ENCODE results near the gene ATP2A3. TPM values are rescaled to one million over a fixed set of nuclear protein-coding genes. Genes with fewer than 3 reads are reported as not detected.

Gene ATP2A3
- total and polyA plus RNA-seq, 2 donors (not counting 1 experiment from before 2014, with no cell fraction given), result 697 to 817 TPM

DNA sequence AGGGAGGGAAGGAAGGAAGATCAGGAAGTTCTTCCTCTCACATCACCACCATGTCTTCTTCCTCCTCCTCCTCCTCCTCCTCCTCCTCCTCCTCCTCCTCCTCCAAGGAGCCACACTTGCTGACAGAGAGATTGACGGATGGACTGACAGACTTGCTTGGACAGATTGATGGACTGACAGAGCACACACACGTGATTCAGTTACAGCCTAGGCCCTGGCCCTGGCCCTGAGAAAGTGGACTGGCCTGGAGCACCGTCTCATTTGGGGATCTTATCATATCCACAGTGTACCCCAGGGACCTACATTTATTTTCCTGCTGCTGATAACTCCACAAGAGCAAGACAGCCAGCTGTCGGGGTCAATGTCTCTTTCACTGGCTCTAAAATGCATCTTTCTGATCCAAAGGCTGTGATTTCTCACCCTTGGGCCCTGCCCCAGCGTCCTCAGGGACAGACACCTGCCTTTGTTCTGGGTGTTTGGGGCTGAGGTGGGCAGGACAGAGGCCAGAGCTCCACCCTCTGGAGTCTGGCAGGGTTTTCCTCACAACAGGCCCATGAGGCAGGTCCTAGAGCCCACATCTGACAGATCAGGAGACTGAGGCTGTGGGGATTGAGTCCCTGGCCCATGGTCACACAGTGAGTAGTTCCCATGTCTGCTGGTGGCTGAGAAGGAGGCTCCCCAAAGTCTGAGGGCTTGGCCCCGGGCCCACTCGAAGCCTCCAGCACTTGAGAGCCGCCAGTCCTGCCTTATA, 45.7 kb downstream of the ATP2A3 start:
- peaks cover 0 to 3% (median 0%) of the 10 kb centered on the region in 3 donors for H3K9me3 ChIP-seq (ENCODE audit: control extremely low read depth in 1 of 3, control insufficient read depth in 2 of 3, insufficient read depth in 1 of 3, low read length in 2 of 3)
- peak overlapping the region; percentile 61 for H3K27ac Mint-ChIP-seq
- ChIA-PET CTCF (no interaction called here), POLR2A (no interaction called here)
- no peaks in the 10 kb centered on the region for H3K27me3 ChIP-seq (replicated peaks in 1 of 4; ENCODE audit: control extremely low read depth in 1 of 4, control insufficient read depth in 3 of 4, insufficient read depth in 4 of 4, low read length in 3 of 4)
- H2AFZ ChIP-seq (ENCODE audit: insufficient read depth, low read depth, low read length, poor library complexity, severe bottlenecking), result no peak overlapping the region
- intact Hi-C loops (cut with micrococcal nuclease), result loop anchor here (10.0 kb wide), 1 partner anchor 364 kb away; the partner anchor contains the start of gene TRPV3
- ATAC-seq (ENCODE audit: low read depth), result no peak
- H4K20me1 ChIP-seq (ENCODE audit: control insufficient read depth, insufficient read depth, low read length, poor library complexity, severe bottlenecking), result no peaks in the 10 kb centered on the region
- H3K4me2 ChIP-seq (replicated peaks; ENCODE audit: low read depth, low read length, poor library complexity, severe bottlenecking), result no peak overlapping the region
- WGBS (ENCODE audit: insufficient coverage), result 71% methylated on average over 8 of the region's 8 CpGs
- H3K9ac ChIP-seq (ENCODE audit: low read length), result no peak overlapping the region
- no peaks in the 10 kb centered on the region for H3K9me3 Mint-ChIP-seq (ENCODE audit: insufficient read depth)
- peaks cover 46 to 73% of the 10 kb centered on the region in 2 donors for H3K4me1 ChIP-seq (ENCODE audit: control insufficient read depth in 2 of 2, insufficient read depth in 2 of 2, low read length in 2 of 2)
- no peak overlapping the region for H3K27ac ChIP-seq (ENCODE audit: low read length in 2 of 2)
- TF ChIP-seq, protein P1, sequence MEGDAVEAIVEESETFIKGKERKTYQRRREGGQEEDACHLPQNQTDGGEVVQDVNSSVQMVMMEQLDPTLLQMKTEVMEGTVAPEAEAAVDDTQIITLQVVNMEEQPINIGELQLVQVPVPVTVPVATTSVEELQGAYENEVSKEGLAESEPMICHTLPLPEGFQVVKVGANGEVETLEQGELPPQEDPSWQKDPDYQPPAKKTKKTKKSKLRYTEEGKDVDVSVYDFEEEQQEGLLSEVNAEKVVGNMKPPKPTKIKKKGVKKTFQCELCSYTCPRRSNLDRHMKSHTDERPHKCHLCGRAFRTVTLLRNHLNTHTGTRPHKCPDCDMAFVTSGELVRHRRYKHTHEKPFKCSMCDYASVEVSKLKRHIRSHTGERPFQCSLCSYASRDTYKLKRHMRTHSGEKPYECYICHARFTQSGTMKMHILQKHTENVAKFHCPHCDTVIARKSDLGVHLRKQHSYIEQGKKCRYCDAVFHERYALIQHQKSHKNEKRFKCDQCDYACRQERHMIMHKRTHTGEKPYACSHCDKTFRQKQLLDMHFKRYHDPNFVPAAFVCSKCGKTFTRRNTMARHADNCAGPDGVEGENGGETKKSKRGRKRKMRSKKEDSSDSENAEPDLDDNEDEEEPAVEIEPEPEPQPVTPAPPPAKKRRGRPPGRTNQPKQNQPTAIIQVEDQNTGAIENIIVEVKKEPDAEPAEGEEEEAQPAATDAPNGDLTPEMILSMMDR (IDR thresholded peaks at IDR 0.05), result no peak
- no peak for TF ChIP-seq EZH2 (IDR thresholded peaks at IDR 0.05; ENCODE audit: borderline replicate concordance, insufficient read depth, low read depth, low read length, poor library complexity, severe bottlenecking)
- H3K4me1 Mint-ChIP-seq, result peaks cover 68% of the 10 kb centered on the region
- peaks cover 32% of the 10 kb centered on the region for H3K79me2 ChIP-seq (ENCODE audit: control insufficient read depth, insufficient read depth, low read length)
- DNase-seq, result no peak
- H3K27me3 Mint-ChIP-seq, result no peaks in the 10 kb centered on the region
- H3K4me3 Mint-ChIP-seq, result peak overlapping the region; percentile 59
- no peak overlapping the region for H3K4me3 ChIP-seq (ENCODE audit: control extremely low read depth in 1 of 5, extremely low read depth in 1 of 5, insufficient read depth in 1 of 5, low read depth in 2 of 5, low read length in 4 of 5)
- no peaks in the 10 kb centered on the region for H3K36me3 ChIP-seq (replicated peaks in 1 of 2; ENCODE audit: control extremely low read depth in 1 of 2, control insufficient read depth in 1 of 2, extremely low read depth in 1 of 2, insufficient read depth in 2 of 2, low read length in 1 of 2)

DNA sequence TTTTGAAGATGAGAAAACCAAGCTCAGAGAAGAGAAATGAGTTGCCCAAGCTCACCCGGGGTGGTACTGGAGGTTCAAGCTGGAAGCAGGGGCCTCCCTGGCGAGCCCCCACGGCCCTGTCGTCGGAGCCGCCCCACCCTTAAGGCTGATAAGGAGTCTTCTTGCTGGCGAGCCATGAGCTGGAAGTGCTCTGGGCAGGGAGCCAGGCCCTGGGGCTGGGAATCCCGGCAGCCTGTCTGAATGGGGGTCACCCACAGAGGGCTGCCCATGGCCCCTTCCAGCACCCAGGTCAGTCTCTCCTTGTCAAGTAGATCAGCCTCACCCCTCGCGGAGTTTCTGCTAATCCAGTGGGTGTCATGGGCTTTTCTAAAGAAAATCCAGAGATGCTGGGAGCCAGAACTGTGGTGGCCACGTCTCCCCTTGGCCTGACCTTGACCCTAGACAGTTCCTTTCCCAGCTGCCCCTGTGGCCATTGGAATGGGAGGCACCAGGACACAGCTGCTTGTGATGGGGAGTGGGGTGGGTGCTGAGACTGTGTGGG, 46.8 kb downstream of the ATP2A3 start:
- Histone ChIP-seq H3K9ac (ENCODE audit: low read length) (peak overlapping the region; percentile 91), H3K27ac (ENCODE audit: low read length in 2 of 2) (peak overlapping the region; percentile 100), H3K27me3 (replicated peaks in 1 of 4; ENCODE audit: control extremely low read depth in 1 of 4, control insufficient read depth in 3 of 4, insufficient read depth in 4 of 4, low read length in 3 of 4) (no peaks in the 10 kb centered on the region), H3K4me3 (ENCODE audit: control extremely low read depth in 1 of 5, extremely low read depth in 1 of 5, insufficient read depth in 1 of 5, low read depth in 2 of 5, low read length in 4 of 5) (peak overlapping the region in 3 of 5 experiments; percentile 15 to 72 (median 62)), H3K9me3 (ENCODE audit: control extremely low read depth in 1 of 3, control insufficient read depth in 2 of 3, insufficient read depth in 1 of 3, low read length in 2 of 3) (peaks cover 0 to 3% (median 0%) of the 10 kb centered on the region in 3 donors), H3K4me1 (ENCODE audit: control insufficient read depth in 2 of 2, insufficient read depth in 2 of 2, low read length in 2 of 2) (peaks cover 57 to 76% of the 10 kb centered on the region in 2 donors), H3K4me2 (replicated peaks; ENCODE audit: low read depth, low read length, poor library complexity, severe bottlenecking) (peak overlapping the region; percentile 97), H4K20me1 (ENCODE audit: control insufficient read depth, insufficient read depth, low read length, poor library complexity, severe bottlenecking) (no peaks in the 10 kb centered on the region), H3K79me2 (ENCODE audit: control insufficient read depth, insufficient read depth, low read length) (peaks cover 43% of the 10 kb centered on the region), H2AFZ (ENCODE audit: insufficient read depth, low read depth, low read length, poor library complexity, severe bottlenecking) (peak overlapping the region; percentile 53), H3K36me3 (replicated peaks in 1 of 2; ENCODE audit: control extremely low read depth in 1 of 2, control insufficient read depth in 1 of 2, extremely low read depth in 1 of 2, insufficient read depth in 2 of 2, low read length in 1 of 2) (no peaks in the 10 kb centered on the region)
- peaks cover 63% of the 10 kb centered on the region for H3K4me1 Mint-ChIP-seq
- ChIA-PET POLR2A (interaction anchor here (0.5 to 4.7 kb wide), 4 partner anchors 23 to 48 kb away, joined by 3 to 64 read pairs (median 19); partner anchors contain the start of gene ATP2A3), CTCF (interaction anchor here (1.0 to 7.5 kb wide), 4 partner anchors 46 to 180 kb away, joined by 4 to 157 read pairs (median 6); partner anchors contain the start of genes ATP2A3 and NCBP3)
- H3K4me3 Mint-ChIP-seq, result peak overlapping the region; percentile 90
- intact Hi-C loops (cut with micrococcal nuclease), result loop anchor here (10.0 kb wide), 1 partner anchor 363 kb away; the partner anchor contains the start of gene TRPV3
- no peaks in the 10 kb centered on the region for H3K27me3 Mint-ChIP-seq
- no peaks in the 10 kb centered on the region for H3K9me3 Mint-ChIP-seq (ENCODE audit: insufficient read depth)
- peak overlapping the region; percentile 98 for H3K27ac Mint-ChIP-seq
- no peak for ATAC-seq (ENCODE audit: low read depth)
- TF ChIP-seq, protein P1 (IDR thresholded peaks at IDR 0.05), result no peak
- TF ChIP-seq EZH2 (IDR thresholded peaks at IDR 0.05; ENCODE audit: borderline replicate concordance, insufficient read depth, low read depth, low read length, poor library complexity, severe bottlenecking), result no peak
- 44% methylated on average over 10 of the region's 11 CpGs for WGBS (ENCODE audit: insufficient coverage)
- no peak for DNase-seq
